Sigmoid colon (tissue), 3 donors: Measurements from ENCODE around the gene CELF1.

Experiments
- CTCF ChIP-seq, 4 experiments: fragments of 450-650 bp in 3 of 4; fragments of 200-600 bp in 1 of 4; IDR thresholded peaks; one replicate each; pipeline ENCODE4 v1.5.1; 2016 to 2019; ENCODE audit warnings: antibody characterized with exemption in 4 of 4, mild to moderate bottlenecking in 3 of 4, moderate library complexity in 2 of 4
- POLR2A ChIP-seq, 2 donors: fragments of 450-650 bp; IDR thresholded peaks; one replicate each; pipeline ENCODE4 v1.6.1; 2016; ENCODE audit warnings: antibody characterized with exemption in 2 of 2, mild to moderate bottlenecking in 2 of 2, moderate library complexity in 2 of 2

GRCh38 chr11:47451990-47452389 is 100.9 kb downstream of the CELF1 start:
- no peak for TF ChIP-seq CTCF (IDR thresholded peaks at IDR 0.05)
- no peak for TF ChIP-seq POLR2A (IDR thresholded peaks at IDR 0.05)
